SK-N-SH (cell line): ENCODE data around the gene ZNF385C.

Source experiments
- CTCF ChIP-seq: fragments of 200-600 bp; sonication (generic); IDR thresholded peaks from 2 replicates; pipeline ENCODE4 v1.6.1; 2017; ENCODE audit warnings: antibody characterized with exemption, mild to moderate bottlenecking, moderate library complexity
- RAD21 ChIP-seq: IDR thresholded peaks from 2 replicates; pipeline ENCODE4 v1.6.1; 2012; ENCODE audit warnings: mild to moderate bottlenecking, low read length

GRCh38 chr17:42076797-42077559 lies 21.3 kb downstream of the ZNF385C start:
- TF ChIP-seq RAD21: no peak
- TF ChIP-seq CTCF: no peak
